Cardiac septum (tissue), 1 donor: ENCODE data around the gene EPB42. TPM values are rescaled to one million over a fixed set of nuclear protein-coding genes. Genes with fewer than 3 reads are reported as not detected.
A peak's percentile ranks its signal among the peaks of the same experiment; 100 is the strongest.

Source experiments
- DNase-seq: peaks from one replicate; pipeline ENCODE4 v3.0.0-alpha.2; 2020; ENCODE audit warnings: low spot score
- intact Hi-C: fragments of 100-400 bp; cut with DNase I; formaldehyde crosslinking; loops from one replicate; pipeline ENCODE4 v1.14.0; 2022
- long read RNA-seq: library from polyadenylated mRNA; unstranded; transcript quantifications from one replicate; pipeline ENCODE4 v2.0.0, GENCODE V29; 2021
- total RNA-seq: library from RNA; stranded (reverse); fragmentation: NEBNext Ultra II Directional; extraction: Animal tissue kit (Norgen Biotek cat#: 25700); gene quantifications from one replicate; pipeline ENCODE4 v1.2.1, GENCODE V29; 2021
- donor health status: DM: no; HTN: no; CAD: no.

EPB42 gene
- total RNA-seq = 0.38 TPM
- long read RNA-seq, partial matches to known transcripts = 0 of 1 reads
- long read RNA-seq, other reads (novel, unspliced or antisense) = 1 of 1 reads

- no peak for DNase-seq
- intact Hi-C loops = no loop called here
Measured at GRCh38 chr15:43220991-43221403, at the start of gene EPB42. Gene EPB42, minus strand, starts transcription at chr15:43221018. Its CDS starts 193 bp downstream, at chr15:43220825.

- intact Hi-C loops = no loop called here
- no peak for DNase-seq
Measured at GRCh38 chr15:43270113-43270665, 49.4 kb upstream of the EPB42 start.

GRCh38 chr15:43268111-43269105, 47.6 kb upstream of the EPB42 start:
- intact Hi-C loops = no loop called here
- DNase-seq = peak; percentile 20

GRCh38 chr15:43267439-43267838, 46.6 kb upstream of the EPB42 start:
- intact Hi-C loops = no loop called here
- DNase-seq = no peak

DNA sequence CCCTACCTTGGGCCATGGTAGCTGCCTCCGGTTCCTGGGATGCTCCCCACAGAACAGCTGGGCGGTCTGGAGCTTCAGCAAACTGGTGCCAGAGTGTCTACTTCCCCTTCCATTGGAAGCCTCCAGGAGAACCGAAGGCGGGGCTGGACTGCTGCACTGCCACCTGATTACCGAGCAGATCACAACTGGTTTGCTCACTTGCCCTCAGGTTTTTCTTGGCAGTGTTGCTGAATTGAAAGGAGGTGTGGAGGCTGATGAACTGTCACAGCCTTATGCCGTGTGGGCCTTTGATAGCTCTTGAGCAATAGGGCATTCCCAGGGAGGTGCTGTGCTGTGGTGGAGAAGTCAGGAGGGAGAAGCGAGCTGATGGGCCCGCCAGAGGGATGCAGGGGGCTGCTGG, 46.0 kb upstream of the EPB42 start, which contains the start of gene TGM5:
TGM5 (minus strand) TSS at position 95 of the 400 bp plus-strand sequence; CDS start at position 16, 79 bp downstream.
- DNase-seq = no peak
- intact Hi-C loops = no loop called here

- no peak for DNase-seq
- intact Hi-C loops = no loop called here
Measured at GRCh38 chr15:43266386-43266785, 45.6 kb upstream of the EPB42 start.

DNA sequence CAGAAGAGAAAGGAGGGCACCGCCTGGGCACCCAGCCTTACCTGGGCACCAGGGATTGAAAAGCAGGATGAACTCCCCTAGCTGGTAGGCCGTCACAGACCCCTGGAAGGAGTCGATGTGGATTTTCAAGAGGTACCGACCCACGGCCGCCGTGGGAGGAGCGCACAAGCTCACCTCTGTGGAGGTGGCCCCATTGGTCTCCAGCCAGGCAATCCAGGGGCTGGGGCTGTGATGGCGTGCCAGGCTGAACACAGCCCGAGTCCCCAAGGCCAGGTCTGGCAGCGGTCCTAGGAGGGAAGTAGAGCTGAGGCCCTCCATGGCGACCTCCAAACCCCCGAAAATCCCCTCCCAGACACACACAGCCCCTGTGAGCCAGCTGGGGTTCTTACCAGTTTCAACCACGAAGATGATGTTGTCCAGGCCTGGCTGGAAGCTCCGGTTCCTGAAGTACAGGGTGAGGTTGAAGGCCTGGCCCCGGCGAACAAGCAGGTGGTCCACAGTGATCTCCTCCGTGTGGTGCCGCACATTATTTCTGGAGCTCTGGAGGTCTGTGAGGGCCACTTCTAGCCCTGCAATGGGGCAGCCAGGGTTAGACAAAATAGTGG, 39.3 kb upstream of the EPB42 start:
- DNase-seq = no peak
- intact Hi-C loops = no loop called here

- intact Hi-C loops = no loop called here
- DNase-seq = no peak
Measured at GRCh38 chr15:43258781-43259180, 38.0 kb upstream of the EPB42 start.

DNA sequence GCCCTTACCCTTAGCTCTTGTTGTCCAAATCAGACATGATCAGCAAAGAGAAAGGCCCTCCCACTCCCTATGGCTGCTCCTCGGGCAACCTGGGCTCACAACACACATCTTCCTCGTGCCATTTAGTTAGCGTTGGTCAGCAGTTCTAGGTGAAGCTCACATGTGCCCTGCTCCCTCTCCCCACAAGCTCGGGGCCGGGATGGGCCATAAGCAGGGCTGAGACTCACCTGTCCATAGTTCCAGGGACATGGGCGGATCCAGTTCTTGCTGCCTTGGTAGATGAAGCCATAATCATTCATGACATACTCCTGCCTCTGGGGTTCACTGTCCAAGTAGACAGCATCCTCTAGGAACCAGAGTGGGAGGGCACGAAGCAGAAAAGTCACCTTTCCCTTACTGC, 35.5 kb upstream of the EPB42 start:
- DNase-seq = no peak
- intact Hi-C loops = no loop called here

DNA sequence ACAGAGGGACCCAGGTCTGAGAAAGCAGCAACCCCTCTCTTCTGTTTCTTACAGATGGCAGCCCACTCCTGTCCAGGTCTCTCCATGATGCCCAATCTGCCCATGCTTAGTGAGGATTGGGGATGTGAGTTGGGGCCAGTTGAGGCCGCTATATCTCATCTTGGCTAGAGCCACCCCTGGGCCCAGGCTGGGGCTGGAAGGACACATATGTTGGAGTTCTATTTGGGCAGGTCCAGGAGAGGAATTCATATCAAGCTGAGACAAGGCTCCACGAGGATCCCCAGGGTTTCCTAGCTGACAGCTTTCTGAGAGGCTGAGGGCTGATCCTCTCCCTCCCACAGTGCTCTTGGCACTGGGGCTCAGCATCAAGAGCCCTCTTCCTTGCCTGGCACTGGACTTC, 34.6 kb upstream of the EPB42 start:
- no peak for DNase-seq
- intact Hi-C loops = no loop called here

DNA sequence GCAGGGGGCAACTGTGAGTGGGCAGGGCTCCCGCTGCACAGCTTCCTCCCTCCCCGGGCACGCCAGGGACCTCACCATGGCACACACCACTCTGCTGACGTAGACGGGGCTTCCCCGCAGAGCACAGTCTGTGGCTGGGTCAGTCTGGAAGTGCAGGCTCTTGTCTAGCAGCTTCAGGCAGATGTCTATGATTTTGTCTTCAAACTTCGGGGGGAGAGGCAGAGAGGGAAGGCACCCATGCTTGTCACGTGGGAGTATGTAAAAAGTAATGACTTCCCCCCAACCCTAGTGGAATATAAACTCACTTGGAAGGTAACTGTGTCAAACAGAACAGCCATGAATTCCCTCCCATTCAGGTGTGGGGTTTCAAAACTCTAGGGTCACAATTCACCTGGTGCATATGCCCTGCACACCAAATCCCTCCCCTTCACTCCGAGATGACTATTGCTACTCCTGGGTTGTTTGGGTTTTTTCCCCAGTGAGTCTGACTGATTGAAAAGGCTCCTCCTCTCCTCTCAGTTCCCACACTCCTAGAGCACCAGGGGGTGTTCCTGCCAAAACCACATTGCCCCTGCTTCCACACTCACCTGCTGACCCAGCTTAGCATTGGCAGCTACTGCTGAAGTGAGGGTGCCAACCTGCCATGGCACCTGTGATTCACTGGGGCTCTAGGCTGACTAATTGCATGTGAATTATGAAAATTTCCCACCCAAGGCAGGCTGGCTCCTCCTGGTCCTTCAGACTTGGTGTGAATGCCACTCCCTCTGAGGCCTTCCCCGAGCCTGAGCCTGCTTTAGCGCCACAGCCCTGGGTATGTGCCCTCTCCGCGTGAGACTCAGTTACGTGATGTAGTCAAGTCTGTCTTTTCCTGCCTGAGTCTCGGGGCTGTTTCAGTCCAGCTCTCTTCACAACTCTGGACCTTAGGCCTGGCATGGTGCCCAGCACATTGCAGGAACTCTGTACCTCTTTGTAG, 32.9 kb upstream of the EPB42 start:
- no peak for DNase-seq

GRCh38 chr15:43251871-43252250, 31.0 kb upstream of the EPB42 start:
- DNase-seq = no peak
- intact Hi-C loops = no loop called here

More for the DNA sequence above, 32.9 kb upstream of the EPB42 start:
- intact Hi-C loops = no loop called here

GRCh38 chr15:43251185-43251870, 30.5 kb upstream of the EPB42 start:
- intact Hi-C loops = no loop called here
- DNase-seq = no peak

GRCh38 chr15:43250785-43251184, 30.0 kb upstream of the EPB42 start:
- intact Hi-C loops = no loop called here
- no peak for DNase-seq

DNA sequence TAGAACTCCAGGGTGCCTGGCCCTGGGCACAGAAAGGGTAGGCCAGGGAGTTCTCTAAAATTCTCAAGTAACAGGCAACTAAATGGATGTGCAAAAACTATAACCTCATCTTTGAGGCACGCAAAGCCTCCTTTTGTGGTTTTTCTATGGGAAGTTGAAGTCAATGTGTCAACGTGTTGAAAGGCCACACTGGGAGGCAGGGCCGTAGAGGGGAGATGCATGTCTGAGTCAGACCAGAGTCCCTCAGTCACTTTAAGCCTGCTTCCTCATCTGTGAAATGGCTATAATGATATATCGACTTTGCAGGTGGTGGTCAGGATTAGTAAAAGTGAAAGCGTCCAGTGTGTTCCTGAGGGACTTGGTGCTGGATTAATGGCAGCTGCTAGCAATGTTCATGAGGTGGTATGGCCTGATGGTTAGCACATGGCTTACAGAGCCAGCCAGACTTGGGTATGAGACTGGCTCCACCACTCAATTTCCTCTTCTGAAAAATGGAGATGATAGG, 28.9 kb upstream of the EPB42 start:
- intact Hi-C loops = no loop called here
- DNase-seq = peak; percentile 50

DNA sequence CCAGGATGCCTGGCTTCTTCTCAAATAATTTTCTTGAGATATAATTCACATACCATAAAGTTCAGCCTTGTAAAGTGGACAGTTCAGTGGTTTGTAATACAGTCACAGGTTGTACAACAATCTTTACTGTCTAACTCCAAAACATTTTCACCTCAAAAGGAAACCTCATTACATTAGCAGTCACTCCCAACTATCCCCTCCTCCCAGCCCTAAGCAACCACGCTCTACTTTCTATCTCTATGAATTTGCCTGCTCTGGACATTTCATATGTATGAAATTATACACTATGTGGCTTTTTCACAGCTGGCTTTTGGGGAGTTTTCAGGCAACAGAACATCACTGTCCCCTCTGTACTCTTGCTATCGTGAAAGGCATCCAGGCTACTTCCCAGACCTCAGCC, 28.4 kb upstream of the EPB42 start:
- intact Hi-C loops = no loop called here
- DNase-seq = no peak

DNA sequence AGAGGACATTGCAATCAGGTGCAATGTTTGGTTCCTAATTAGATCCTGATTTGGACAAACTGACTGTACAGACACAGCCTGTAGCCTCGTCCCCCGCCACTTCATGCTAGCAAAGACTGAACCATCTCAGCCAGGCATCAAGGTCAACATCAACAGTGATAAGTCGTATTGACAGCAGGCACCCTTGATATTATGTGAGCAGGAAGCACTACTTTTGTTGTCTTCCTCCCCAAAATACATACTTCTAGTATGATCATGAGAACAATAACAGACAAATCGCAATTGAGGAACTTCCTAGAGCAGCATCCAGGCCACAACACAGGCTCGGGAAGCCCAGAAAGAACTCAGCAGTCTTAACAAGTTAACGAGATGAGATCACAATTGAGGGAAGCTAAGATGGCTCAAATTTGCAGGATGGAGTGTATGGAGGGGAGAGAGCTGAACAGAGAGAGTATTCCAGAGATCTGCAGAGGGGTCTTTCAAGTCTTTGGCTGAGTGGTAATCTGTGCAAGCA, 25.5 kb upstream of the EPB42 start:
- DNase-seq = no peak
- intact Hi-C loops = no loop called here

GRCh38 chr15:43244092-43244491, 23.3 kb upstream of the EPB42 start:
- intact Hi-C loops = no loop called here
- DNase-seq = no peak
